Endothelial cell of hepatic sinusoid (primary cell): Measurements from ENCODE around the gene PRPF31.
"Not testable (repeated sequence)": the region's sequence is repeated elsewhere in the genome, so short reads cannot be mapped to it uniquely, and the experiment has no call there.

Experiments used
- in situ Hi-C: cut with HindIII; loops from 2 replicates; pipeline ENCODE4 v1.10.0; 2017; ENCODE audit warnings: low sequenced_read_pairs

PRPF31 gene

DNA sequence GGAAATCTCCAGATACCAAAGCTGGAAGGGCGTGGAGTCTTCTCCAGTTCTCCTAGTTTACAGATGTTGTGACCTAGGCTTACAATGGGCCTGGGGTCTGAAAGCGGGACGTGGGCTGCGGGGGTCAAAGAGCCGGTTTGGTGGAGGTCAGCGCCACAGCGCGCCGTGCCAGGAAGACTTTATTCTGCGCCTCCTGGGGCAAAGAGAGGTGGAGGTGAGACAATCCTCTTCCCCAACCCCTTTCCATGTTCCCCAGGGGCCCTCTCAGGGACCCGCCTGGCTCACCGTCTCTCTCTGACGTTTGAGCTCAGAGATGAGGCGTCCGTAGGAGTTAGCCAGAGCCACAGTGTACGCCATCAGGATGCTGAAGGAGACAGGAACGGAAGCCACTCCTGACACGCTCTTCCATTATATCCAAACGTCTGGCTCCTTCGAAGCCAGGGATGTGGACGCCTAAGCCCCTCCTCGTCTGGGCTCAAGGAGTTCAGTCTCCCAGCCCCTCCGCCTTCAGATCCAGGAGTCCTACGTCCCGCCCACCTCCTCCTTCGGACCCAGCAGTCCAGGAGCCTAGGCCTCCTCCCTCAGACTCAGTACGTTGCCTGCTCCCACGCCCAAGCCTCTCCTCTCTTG is 44.7 kb downstream of the PRPF31 start:
- in situ Hi-C loops, result no loop called here

DNA sequence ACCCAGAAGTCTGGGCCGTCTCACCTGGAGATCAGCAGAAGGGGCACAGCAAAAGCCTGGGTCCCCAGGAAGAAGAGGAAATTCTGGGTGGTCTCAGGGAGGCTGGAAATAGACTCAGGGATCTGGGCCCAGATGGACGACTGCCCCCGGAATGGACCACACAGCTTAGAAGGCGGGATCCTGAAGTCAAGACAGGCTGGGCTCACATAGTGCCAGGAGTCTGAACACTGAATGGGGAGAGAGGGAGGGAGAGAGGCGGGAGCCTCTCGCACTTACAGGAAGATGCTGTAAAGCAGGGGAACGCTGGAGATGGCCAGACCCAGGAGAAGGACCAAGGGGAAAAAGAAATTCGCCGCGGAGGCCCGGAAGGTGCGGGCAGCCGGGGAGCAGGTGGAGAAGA is 45.3 kb downstream of the PRPF31 start:
- in situ Hi-C loops, result no loop called here

- in situ Hi-C loops, result no loop called here
Measured at GRCh38 chr19:54162241-54162805, 46.8 kb downstream of the PRPF31 start.

GRCh38 chr19:54162884-54163283 is 47.3 kb downstream of the PRPF31 start:
- in situ Hi-C loops, result no loop called here

GRCh38 chr19:54164369-54165068 is 49.0 kb downstream of the PRPF31 start:
- in situ Hi-C loops, result no loop called here

GRCh38 chr19:54165222-54165621 is 49.7 kb downstream of the PRPF31 start:
- in situ Hi-C loops, result no loop called here

GRCh38 chr19:54168174-54168917 is 52.8 kb downstream of the PRPF31 start:
- in situ Hi-C loops, result no loop called here

GRCh38 chr19:54169149-54169740 is 53.7 kb downstream of the PRPF31 start:
- in situ Hi-C loops, result no loop called here

DNA sequence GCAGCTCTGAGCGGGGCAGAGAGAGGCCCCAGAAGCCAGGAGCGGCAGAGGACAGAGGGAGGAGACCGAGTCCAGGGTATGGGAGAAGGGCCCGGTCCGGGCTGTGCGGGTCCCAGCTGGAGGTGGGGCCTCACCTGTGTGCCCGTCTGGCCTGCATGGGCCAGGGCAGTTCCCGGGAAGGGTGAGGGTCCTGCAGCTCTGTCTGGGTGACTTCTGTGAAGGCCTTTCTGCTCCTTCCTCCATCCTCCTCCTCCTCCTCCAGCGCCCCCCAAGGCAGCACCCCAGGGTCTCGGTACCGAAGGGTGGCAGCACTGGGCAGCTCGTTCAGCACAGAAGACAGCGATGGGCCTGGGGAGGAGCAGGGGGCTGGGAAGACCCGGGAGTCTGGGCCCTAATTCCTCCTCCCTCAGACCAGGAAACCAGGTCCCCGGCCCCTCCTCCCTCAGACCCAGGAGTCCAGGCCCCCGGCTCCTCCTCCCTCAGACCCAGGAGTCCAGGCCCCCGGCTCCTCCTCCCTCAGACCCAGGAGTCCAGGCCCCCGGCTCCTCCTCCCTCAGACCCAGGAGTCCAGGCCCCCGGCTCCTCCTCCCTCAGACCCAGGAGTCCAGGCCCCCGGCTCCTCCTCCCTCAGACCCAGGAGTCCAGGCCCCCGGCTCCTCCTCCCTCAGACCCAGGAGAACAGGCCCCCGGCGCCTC is 56.3 kb downstream of the PRPF31 start:
- in situ Hi-C loops, result not testable (repeated sequence)

DNA sequence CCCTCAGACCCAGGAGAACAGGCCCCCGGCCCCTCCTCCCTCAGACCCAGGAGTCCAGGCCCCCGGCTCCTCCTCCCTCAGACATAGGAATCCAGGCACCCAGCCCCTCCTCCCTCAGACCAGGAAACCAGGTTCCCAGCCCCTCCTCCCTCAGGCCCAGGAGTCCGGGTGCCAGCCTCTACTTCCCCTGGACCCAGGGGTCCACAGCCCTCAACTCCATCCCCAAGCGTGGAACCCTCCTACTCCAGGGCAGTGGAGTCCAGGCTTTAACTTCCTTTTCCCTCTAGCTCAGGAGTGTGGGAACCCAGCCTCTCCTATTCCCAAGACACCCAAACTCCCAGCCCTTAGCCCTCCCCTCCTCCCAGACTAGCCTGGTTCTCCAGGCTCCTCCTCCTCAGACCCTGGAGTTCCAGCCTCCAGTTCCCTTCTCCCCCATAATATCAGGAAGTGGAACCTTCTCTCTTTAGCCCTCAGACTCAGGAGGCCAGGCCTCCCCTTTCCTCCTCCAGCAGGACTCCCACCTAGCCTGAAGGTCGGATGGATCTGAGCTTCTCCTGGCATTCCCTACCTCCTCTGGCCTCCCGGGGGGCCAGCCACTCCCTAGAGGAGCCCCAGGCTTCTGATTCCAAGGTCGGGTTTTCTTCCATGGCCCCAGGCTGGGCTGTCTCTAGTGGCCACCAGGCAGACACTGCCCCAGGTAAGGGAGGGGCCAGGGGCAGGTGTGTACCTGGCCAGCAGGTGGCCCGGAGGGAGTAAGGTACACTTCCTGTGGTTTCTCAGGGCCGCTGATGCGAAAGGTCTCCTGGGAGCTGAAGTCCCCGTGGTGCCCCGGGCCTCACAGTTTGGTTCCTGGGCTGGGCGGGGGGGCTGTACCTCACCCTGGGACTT is 57.2 kb downstream of the PRPF31 start, which contains the start of gene TMC4:
TMC4 (minus strand) TSS at position 690 of the 888 bp plus-strand sequence; CDS start at position 647, 43 bp downstream.
- in situ Hi-C loops, result no loop called here

DNA sequence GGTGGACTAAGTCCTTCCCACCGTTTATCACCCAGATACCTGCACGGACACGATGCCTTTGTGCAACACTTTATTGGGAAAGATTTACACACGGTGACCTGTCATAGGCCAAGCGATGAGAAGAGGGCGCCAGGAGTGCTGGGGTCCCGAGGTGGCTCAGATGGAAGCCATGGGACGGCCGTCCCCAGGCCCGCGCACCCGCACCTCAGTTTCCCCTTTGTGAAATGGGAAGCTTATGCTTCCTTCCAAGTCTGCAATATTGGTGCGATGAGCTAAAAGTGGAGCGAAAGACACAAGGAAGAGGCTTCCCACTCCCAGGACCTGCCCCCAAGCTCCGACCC is 57.8 kb downstream of the PRPF31 start:
- in situ Hi-C loops, result no loop called here

DNA sequence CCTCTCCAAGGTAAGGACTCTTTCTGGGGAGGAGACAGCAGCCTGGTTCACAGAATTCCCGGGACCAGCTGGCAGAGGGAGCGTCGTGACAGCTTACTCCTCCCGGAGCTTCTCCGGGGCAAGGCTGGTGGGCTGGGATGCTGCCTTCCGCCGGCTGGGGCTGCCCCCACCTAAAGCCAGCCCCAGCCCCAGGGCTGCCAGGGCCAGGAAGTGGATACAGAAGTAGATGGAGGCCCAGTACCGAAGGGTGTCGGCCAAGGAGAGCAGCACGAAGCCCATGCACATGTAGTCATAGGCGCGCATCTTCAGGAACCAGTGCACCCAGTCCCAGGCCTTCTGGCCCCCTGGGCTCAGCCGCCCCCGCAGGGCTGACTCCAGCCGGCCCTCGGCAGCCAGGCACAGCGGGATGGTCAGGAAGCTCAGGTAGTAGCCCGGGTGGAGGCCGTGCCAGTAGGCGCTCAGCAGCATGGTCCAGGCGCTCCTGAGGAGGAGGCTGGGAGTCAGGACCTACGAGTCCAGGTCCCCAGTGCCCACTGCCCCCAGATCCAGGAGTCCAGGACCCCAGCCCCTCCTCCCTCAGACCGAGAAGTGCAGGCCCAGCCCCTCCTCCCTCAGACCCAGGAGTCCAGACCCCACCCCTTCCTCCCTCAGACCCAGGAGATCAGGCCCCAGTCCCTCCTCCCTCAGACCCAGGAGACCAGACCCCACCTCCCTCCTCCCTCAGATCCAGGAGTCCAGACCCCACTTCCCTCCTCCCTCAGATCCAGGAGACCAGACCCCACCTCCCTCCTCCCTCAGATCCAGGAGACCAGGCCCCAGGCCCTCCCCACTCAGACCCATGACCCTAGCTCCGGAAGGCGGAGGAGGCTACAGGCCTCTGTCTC is 58.6 kb downstream of the PRPF31 start:
- in situ Hi-C loops, result no loop called here

DNA sequence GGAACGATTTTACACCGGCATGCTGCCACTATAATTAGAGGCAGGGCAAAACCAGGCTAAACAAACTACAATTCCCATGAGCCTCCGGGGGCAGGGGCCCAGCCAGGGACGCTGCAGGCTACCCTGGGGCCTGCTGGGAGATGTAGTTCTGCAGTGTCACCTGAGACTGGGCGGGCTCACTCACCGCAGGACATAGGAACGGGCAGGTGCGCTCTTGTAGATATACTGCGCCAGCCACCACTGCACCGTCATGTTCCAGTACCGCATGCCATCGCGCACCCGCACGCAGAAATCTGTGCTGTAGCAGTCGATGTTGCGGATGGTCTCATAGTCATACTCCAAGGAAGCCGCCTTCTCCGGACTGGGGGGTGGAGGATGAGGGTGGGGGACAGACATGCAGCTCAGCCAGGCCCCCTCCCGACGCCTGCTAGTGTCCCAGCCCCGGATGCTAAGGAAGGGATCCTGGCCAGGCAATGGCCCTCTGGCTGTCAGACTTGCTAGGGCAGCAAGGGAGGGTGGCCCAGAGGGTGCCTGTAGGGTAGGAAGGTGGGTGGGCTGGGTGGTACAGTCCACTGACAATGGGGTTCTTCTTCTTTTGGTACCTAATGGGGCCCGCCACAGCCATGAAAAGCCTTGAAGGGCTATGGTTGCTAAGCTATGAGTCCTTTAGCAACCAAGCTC is 63.2 kb downstream of the PRPF31 start:
- in situ Hi-C loops, result no loop called here

GRCh38 chr19:54179262-54179852 is 63.8 kb downstream of the PRPF31 start:
- in situ Hi-C loops, result no loop called here

- in situ Hi-C loops, result no loop called here
Measured at GRCh38 chr19:54179921-54180461, 64.4 kb downstream of the PRPF31 start.

GRCh38 chr19:54180691-54181091 is 65.1 kb downstream of the PRPF31 start:
- in situ Hi-C loops, result no loop called here
